GM19467 (cell line): ENCODE measurements around the gene OSBP2.

Experiments
- ATAC-seq: cut with Tn5 transposase; IDR thresholded peaks from one replicate; pipeline ENCODE4 v1.9.1; 2021; ENCODE audit warnings: mild to moderate bottlenecking, moderate library complexity; ENCODE audit not compliant: unreplicated experiment

The OSBP2 gene

GRCh38 chr22:30867746-30868662 lies 173.3 kb downstream of the OSBP2 start:
- ATAC-seq: no peak

- ATAC-seq: no peak
These were observed 174.2 kb downstream of the OSBP2 start for GRCh38 chr22:30868663-30869385.

- no peak for ATAC-seq
These were observed 175.2 kb downstream of the OSBP2 start for GRCh38 chr22:30869667-30870395.

- no peak for ATAC-seq
These were observed 176.0 kb downstream of the OSBP2 start for GRCh38 chr22:30870451-30871345.

- no peak for ATAC-seq
These were observed 177.0 kb downstream of the OSBP2 start for GRCh38 chr22:30871391-30872284.

- no peak for ATAC-seq
These were observed 177.8 kb downstream of the OSBP2 start for GRCh38 chr22:30872285-30873041.

- no peak for ATAC-seq
These were observed 178.5 kb downstream of the OSBP2 start for GRCh38 chr22:30873086-30873650.

- no peak for ATAC-seq
These were observed 179.0 kb downstream of the OSBP2 start for GRCh38 chr22:30873661-30874060.

GRCh38 chr22:30874431-30875370 lies 180.0 kb downstream of the OSBP2 start:
- ATAC-seq: no peak

GRCh38 chr22:30875481-30876215 lies 181.0 kb downstream of the OSBP2 start:
- ATAC-seq: no peak

GRCh38 chr22:30876221-30876751 lies 181.6 kb downstream of the OSBP2 start:
- ATAC-seq: no peak

GRCh38 chr22:30876915-30877553 lies 182.4 kb downstream of the OSBP2 start:
- no peak for ATAC-seq

GRCh38 chr22:30877662-30878515 lies 183.2 kb downstream of the OSBP2 start:
- ATAC-seq: no peak

GRCh38 chr22:30878516-30879414 lies 184.1 kb downstream of the OSBP2 start:
- ATAC-seq: no peak
